GM19395 (cell line): ENCODE results near the gene MARCHF10.

Experiments used
- ATAC-seq: cut with Tn5 transposase; IDR thresholded peaks from one replicate; pipeline ENCODE4 v1.9.1; 2021; ENCODE audit warnings: mild to moderate bottlenecking, moderate library complexity; ENCODE audit not compliant: unreplicated experiment

The MARCHF10 gene

GRCh38 chr17:62720126-62720850 is 87.8 kb downstream of the MARCHF10 start:
- ATAC-seq: no peak

GRCh38 chr17:62719586-62719985 is 88.5 kb downstream of the MARCHF10 start:
- ATAC-seq: no peak

- ATAC-seq: no peak
These were observed 89.7 kb downstream of the MARCHF10 start for GRCh38 chr17:62718429-62718828.

- ATAC-seq: no peak
These were observed 90.2 kb downstream of the MARCHF10 start for GRCh38 chr17:62717889-62718288.

- ATAC-seq: no peak
These were observed 90.6 kb downstream of the MARCHF10 start for GRCh38 chr17:62717589-62717855.

- no peak for ATAC-seq
These were observed 91.1 kb downstream of the MARCHF10 start for GRCh38 chr17:62716834-62717588.

GRCh38 chr17:62715882-62716390 is 92.2 kb downstream of the MARCHF10 start:
- no peak for ATAC-seq

- no peak for ATAC-seq
These were observed 93.9 kb downstream of the MARCHF10 start for GRCh38 chr17:62714016-62714777.

GRCh38 chr17:62713086-62713881 is 94.8 kb downstream of the MARCHF10 start:
- ATAC-seq: no peak

- ATAC-seq: no peak
These were observed 95.9 kb downstream of the MARCHF10 start for GRCh38 chr17:62712171-62712581.

GRCh38 chr17:62708587-62708986 is 99.5 kb downstream of the MARCHF10 start:
- no peak for ATAC-seq

- ATAC-seq: no peak
These were observed 100.7 kb downstream of the MARCHF10 start for GRCh38 chr17:62707425-62707739.

GRCh38 chr17:62706598-62707424 is 101.3 kb downstream of the MARCHF10 start:
- no peak for ATAC-seq

GRCh38 chr17:62705778-62706597 is 102.1 kb downstream of the MARCHF10 start:
- no peak for ATAC-seq

GRCh38 chr17:62705156-62705777 is 102.8 kb downstream of the MARCHF10 start:
- ATAC-seq: no peak

GRCh38 chr17:62704381-62704971 is 103.6 kb downstream of the MARCHF10 start:
- ATAC-seq: no peak

GRCh38 chr17:62703776-62704380 is 104.2 kb downstream of the MARCHF10 start:
- ATAC-seq: peak; percentile 86

- ATAC-seq: peak; percentile 19
These were observed 104.8 kb downstream of the MARCHF10 start for GRCh38 chr17:62703261-62703775.
